Caco-2 (cell line): ENCODE measurements around the gene SKOR2. TPM values are rescaled to one million over a fixed set of nuclear protein-coding genes. Genes with fewer than 3 reads are reported as not detected.
A peak's percentile ranks its signal among the peaks of the same experiment; 100 is the strongest.

Source experiments
- BruUV-seq: library from RNA; stranded (reverse); fragments of 400-500 nt; replicated peaks from 2 replicates; lab custom pipeline; 2021; lab: Mats Ljungman, UMichigan
- CTCF ChIA-PET: fragments of 300-600 bp; sonication (Branson Sonifier 250); formaldehyde crosslinking; loops from one replicate; lab custom pipeline; 2022; ENCODE audit warnings: antibody characterized with exemption; lab: Charles Lee
- POLR2A ChIA-PET: fragments of 300-600 bp; sonication (Branson Sonifier 250); formaldehyde crosslinking; loops from one replicate; lab custom pipeline; 2022; ENCODE audit warnings: antibody characterized with exemption; lab: Charles Lee
- DNase-seq, 2 experiments: peaks; one replicate each; pipeline versions ENCODE4 v3.0.0 to v3.0.0-alpha.2; 2020 to 2022
- H3K27me3 ChIP-seq: replicated peaks from 2 replicates; pipeline ENCODE4 v1.6.0; 2011; ENCODE audit warnings: low read length; ENCODE audit not compliant: control insufficient read depth, insufficient read depth
- H3K36me3 ChIP-seq: 2 replicates; pipeline ENCODE4 v1.5.1; 2011; ENCODE audit warnings: low read length; ENCODE audit not compliant: control insufficient read depth, insufficient read depth
- H3K4me1 ChIP-seq: fragments of 250-450 bp; sonication (Bioruptor Pico); 2 replicates; pipeline ENCODE4 v1.5.1; 2020; ENCODE audit warnings: mild to moderate bottlenecking
- H3K4me3 ChIP-seq: 2 replicates; pipeline ENCODE4 v1.5.1; 2011; ENCODE audit warnings: low read depth, mild to moderate bottlenecking, control low read depth, low read length
- H3K9me3 ChIP-seq: fragments of 250-450 bp; sonication (Bioruptor Pico); 2 replicates; pipeline ENCODE4 v1.5.1; 2020; ENCODE audit warnings: mild to moderate bottlenecking, moderate library complexity
- H3K27ac Mint-ChIP-seq: one replicate; pipeline ENCODE4 v1.8.0; 2022; ENCODE audit warnings: mixed read lengths; ENCODE audit not compliant: unreplicated experiment
- H3K27me3 Mint-ChIP-seq: one replicate; pipeline ENCODE4 v1.8.0; 2022; ENCODE audit warnings: mixed read lengths; ENCODE audit not compliant: insufficient read depth, unreplicated experiment
- H3K36me3 Mint-ChIP-seq: one replicate; pipeline ENCODE4 v1.8.0; 2022; ENCODE audit warnings: mild to moderate bottlenecking, mixed read lengths; ENCODE audit not compliant: insufficient read depth, unreplicated experiment
- H3K4me1 Mint-ChIP-seq: one replicate; pipeline ENCODE4 v1.8.0; 2022; ENCODE audit warnings: low read depth, mixed read lengths; ENCODE audit not compliant: unreplicated experiment
- H3K4me3 Mint-ChIP-seq: one replicate; pipeline ENCODE4 v1.8.0; 2022; ENCODE audit warnings: mild to moderate bottlenecking, moderate library complexity, mixed read lengths; ENCODE audit not compliant: unreplicated experiment
- H3K9me3 Mint-ChIP-seq: one replicate; pipeline ENCODE4 v1.8.0; 2022; ENCODE audit warnings: mixed read lengths; ENCODE audit not compliant: unreplicated experiment
- intact Hi-C: fragments of 100-400 bp; cut with micrococcal nuclease; formaldehyde crosslinking; loops from one replicate; pipeline ENCODE4 v1.10.0; 2022; ENCODE audit not compliant: unreplicated experiment
- total RNA-seq: library from RNA; stranded (reverse); gene quantifications from 2 replicates; pipeline ENCODE4 v1.2.3, GENCODE V29; 2022
- TF ChIP-seq, protein P1 (sequence below), 2 experiments: fragments of 200-600 bp in 1 of 2; IDR thresholded peaks; 1 replicate in 1 of 2; 2 replicates in 1 of 2; pipeline versions ENCODE4 v1.5.1 to v1.8.0; 2011 to 2022; ENCODE audit warnings: antibody characterized with exemption in 1 of 2, control low read depth in 1 of 2, inconsistent platforms in 1 of 2, low read depth in 1 of 2, low read length in 1 of 2, mild to moderate bottlenecking in 1 of 2, moderate library complexity in 1 of 2; ENCODE audit not compliant: insufficient read depth in 1 of 2, severe bottlenecking in 1 of 2, unreplicated experiment in 1 of 2

Gene SKOR2
- total RNA-seq, 1 experiment from 2014 or later, result not detected

DNA sequence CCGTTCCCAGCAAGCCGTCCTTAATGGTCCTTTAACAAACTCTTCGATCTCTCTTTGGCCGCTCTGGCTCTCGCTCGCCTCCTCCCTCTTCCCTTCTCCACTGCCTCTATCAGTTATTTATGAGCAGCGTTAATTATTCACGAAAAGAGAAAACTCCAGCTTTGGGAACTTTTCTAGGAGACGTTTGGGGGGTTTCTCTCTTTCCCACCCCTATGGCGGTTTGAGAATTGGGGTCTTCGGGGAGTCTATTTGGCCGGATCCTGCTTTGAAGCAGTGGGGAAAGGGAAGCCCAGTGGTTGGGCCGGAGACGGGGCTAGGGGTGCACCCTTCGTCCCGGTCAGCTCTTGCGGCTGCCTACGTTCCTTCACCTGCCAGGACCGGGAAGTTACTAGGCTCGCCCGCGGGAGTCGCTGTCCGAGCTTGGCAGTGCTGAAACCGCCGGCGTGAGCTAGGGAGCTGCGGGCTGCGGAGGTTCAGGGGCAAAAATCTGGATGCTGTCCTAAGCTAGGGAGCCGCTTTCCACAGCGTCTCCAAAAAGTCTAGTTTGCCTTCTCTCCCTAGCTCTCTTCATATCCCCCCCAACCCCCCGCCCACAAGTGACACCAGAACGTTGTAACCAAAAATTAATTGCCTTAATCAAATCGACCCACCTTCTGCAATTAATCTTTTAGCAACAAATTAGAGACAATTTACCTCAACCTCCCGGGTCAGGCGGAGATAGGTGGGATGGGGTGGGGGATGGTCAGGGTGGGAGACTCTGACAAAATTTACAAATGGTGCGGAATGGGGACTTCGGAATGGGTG, 8.9 kb upstream of the SKOR2 start:
- no peaks in the 10 kb centered on the region for H3K27me3 ChIP-seq
- H3K9me3 ChIP-seq, result no peaks in the 10 kb centered on the region
- ChIA-PET POLR2A (no interaction called here), CTCF (no interaction called here)
- H3K36me3 ChIP-seq, result no peaks in the 10 kb centered on the region
- H3K4me3 Mint-ChIP-seq, result no peak overlapping the region
- no peak overlapping the region for H3K4me3 ChIP-seq
- H3K27me3 Mint-ChIP-seq, result no peaks in the 10 kb centered on the region
- no TSS peak for BruUV-seq
- H3K4me1 ChIP-seq, result no peaks in the 10 kb centered on the region
- no peaks in the 10 kb centered on the region for H3K9me3 Mint-ChIP-seq
- TF ChIP-seq, protein P1, sequence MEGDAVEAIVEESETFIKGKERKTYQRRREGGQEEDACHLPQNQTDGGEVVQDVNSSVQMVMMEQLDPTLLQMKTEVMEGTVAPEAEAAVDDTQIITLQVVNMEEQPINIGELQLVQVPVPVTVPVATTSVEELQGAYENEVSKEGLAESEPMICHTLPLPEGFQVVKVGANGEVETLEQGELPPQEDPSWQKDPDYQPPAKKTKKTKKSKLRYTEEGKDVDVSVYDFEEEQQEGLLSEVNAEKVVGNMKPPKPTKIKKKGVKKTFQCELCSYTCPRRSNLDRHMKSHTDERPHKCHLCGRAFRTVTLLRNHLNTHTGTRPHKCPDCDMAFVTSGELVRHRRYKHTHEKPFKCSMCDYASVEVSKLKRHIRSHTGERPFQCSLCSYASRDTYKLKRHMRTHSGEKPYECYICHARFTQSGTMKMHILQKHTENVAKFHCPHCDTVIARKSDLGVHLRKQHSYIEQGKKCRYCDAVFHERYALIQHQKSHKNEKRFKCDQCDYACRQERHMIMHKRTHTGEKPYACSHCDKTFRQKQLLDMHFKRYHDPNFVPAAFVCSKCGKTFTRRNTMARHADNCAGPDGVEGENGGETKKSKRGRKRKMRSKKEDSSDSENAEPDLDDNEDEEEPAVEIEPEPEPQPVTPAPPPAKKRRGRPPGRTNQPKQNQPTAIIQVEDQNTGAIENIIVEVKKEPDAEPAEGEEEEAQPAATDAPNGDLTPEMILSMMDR (IDR thresholded peaks at IDR 0.05; ENCODE audit: insufficient read depth in 1 of 2, low read depth in 1 of 2, low read length in 1 of 2, severe bottlenecking in 1 of 2, unreplicated experiment in 1 of 2), result no peak
- no peaks in the 10 kb centered on the region for H3K36me3 Mint-ChIP-seq
- peak in 1 of 2 experiments; percentile 3 for DNase-seq
- H3K27ac Mint-ChIP-seq, result no peak overlapping the region
- intact Hi-C loops, result no loop called here
- no peaks in the 10 kb centered on the region for H3K4me1 Mint-ChIP-seq

DNA sequence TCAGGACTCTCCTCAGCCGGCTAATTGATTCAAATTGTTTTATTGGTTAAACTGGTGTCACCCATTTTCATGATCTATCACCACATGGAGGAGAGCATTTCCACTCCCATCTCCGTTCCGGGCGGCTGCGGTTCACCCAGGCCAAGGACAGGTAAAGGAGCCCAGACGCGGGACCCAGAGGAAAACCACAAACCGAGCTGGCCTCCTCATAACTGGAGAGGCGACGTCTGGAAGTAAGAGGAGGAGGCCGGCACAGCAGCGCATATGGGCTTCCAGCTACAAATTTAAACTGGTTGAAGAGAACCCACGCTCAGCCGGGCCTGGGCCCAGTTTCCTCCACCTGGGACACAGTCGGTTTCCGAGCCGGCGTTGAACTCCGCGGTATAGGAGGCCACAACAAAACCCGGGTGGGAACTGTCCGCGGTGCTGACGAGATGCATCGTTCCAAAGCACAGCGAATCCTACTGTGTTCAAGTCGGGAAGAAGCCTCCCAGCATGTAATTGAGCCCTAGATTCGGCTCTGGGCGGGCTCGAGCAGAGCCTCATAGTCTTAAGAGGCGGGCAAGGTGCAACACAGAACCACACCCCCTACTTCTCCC, 3.0 kb upstream of the SKOR2 start:
- POLR2A ChIA-PET, result no interaction called here
- no peaks in the 10 kb centered on the region for H3K4me1 Mint-ChIP-seq
- peak in 1 of 2 experiments; percentile 49 for DNase-seq
- no peak overlapping the region for H3K4me3 Mint-ChIP-seq
- TF ChIP-seq, protein P1 (IDR thresholded peaks at IDR 0.05; ENCODE audit: insufficient read depth in 1 of 2, low read depth in 1 of 2, low read length in 1 of 2, severe bottlenecking in 1 of 2, unreplicated experiment in 1 of 2), result no peak
- H3K9me3 Mint-ChIP-seq, result no peaks in the 10 kb centered on the region
- CTCF ChIA-PET, result no interaction called here
- H3K36me3 Mint-ChIP-seq, result no peaks in the 10 kb centered on the region
- no peaks in the 10 kb centered on the region for H3K4me1 ChIP-seq
- H3K27ac Mint-ChIP-seq, result no peak overlapping the region
- H3K4me3 ChIP-seq, result no peak overlapping the region
- no peaks in the 10 kb centered on the region for H3K9me3 ChIP-seq
- intact Hi-C loops, result no loop called here
- BruUV-seq, result no TSS peak
- no peaks in the 10 kb centered on the region for H3K27me3 ChIP-seq
- H3K27me3 Mint-ChIP-seq, result no peaks in the 10 kb centered on the region
- no peaks in the 10 kb centered on the region for H3K36me3 ChIP-seq

DNA sequence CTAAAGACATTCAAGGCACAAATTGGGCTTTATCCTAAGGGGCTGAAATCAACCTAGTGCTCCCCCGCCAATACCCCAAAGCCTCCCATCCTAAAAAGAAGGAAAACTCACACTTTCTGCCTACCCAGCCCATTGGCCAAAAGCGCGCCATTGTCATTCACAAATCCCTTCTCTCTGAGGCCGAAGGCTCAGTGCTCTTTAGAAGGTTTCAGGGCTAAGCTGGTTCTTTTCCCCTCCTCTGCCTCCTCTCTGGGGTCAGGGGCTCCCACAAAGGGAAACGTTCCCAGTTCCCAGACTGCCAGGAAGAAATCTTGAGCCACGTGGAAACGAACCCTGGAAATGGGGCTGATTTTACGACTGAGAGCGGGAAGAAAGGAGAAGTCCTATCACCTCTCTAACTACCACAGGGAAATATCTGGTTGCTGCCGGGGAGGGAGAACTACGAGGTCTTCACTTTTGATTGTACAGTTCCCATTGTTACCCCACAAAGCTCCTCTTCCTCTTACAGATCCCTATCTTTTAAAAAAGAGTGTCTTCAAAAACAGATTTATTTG, 1.7 kb upstream of the SKOR2 start:
- BruUV-seq, result no TSS peak

More for the DNA sequence above, 1.7 kb upstream of the SKOR2 start:
- intact Hi-C loops, result no loop called here
- no peaks in the 10 kb centered on the region for H3K36me3 ChIP-seq
- Mint-ChIP-seq H3K27ac (no peak overlapping the region), H3K4me1 (no peaks in the 10 kb centered on the region), H3K9me3 (no peaks in the 10 kb centered on the region), H3K4me3 (no peak overlapping the region), H3K36me3 (no peaks in the 10 kb centered on the region), H3K27me3 (no peaks in the 10 kb centered on the region)
- H3K4me1 ChIP-seq, result no peaks in the 10 kb centered on the region
- no peak for DNase-seq
- TF ChIP-seq, protein P1 (IDR thresholded peaks at IDR 0.05; ENCODE audit: insufficient read depth in 1 of 2, low read depth in 1 of 2, low read length in 1 of 2, severe bottlenecking in 1 of 2, unreplicated experiment in 1 of 2), result no peak
- H3K4me3 ChIP-seq, result no peak overlapping the region
- H3K9me3 ChIP-seq, result no peaks in the 10 kb centered on the region
- H3K27me3 ChIP-seq, result no peaks in the 10 kb centered on the region
- ChIA-PET CTCF (no interaction called here), POLR2A (no interaction called here)
